Stimulated activated CD4-positive, alpha-beta T cell treated with anti-CD3 and anti-CD28 coated beads, Interleukin-4, amount 100 ng/mL, for 48 hours (primary cell): ENCODE measurements around the gene ELFN1.

ENCODE experiments used
- DNase-seq, 2 donors: peaks; one replicate each; pipeline ENCODE4 v3.0.0-alpha.2; 2020; ENCODE audit warnings: low read depth in 2 of 2

The ELFN1 gene

DNA sequence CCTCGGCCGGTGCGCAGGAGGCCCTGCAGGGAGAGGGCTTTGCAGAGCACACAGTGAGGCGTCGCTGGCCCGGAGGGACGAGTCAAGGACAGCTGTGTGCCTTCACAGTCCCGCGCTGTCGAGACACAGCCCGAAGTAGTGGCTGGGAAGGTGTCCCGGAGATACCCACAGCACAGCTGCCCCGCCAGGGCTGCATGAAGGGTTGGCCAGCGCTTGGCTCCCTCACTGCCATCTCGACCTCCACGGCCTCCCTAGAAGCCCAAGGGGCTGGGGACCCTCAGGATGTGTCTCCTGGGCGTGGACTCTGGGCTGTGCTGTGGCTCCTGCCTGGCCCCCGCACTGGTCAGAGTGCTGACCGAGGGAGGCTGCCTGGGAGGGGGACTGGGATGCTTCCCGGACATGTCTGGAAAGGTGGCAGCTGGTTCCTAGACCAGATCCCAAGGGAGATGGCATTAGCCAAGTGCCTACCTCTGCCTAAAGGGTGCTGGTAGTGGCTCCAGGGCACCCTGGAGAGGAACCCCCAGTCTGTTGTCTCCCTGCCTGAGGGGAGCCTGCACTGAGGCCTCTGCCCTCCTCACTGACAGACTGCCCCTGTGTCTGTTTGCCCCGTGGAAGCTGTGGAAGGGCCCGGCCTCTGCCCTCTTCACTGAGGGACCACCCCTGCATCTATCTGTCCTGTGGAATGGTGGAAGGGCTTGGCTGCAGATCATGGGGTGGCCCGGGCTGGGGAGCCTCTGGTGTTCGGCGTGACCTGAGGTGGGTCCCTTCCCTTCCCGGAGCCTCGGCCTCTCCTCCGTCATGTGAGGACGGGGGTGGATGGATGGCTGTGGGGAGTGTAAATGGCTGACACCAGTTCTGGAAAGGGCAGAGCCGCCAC, 5.8 kb downstream of the ELFN1 start:
- no peak for DNase-seq

DNA sequence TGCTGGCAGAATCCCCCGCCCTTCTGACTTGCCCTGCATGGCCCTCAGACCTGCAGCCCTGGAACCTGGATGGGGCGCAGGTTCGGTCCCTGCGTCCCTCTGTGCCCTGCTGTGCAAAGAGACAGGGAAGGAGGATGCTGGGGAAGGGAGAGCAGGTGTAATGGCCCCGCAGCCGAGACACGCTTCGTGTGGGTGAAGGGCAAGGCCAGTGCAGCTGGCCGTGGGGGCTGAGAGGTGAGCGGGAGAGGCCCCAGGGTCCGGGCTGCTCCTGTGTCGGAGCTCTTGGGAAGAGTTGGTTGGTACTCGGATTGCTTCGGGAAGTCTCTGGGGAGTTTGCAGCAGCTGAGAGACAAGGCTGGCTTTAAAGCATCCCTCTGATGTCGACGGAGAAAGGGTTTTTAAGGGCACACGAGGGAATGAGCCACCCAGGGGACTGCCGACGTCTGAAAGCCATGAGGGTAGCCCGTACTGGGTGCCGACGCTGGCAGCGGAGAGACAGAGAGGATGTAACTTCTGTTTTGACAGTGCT, 6.5 kb downstream of the ELFN1 start:
- DNase-seq = no peak

DNA sequence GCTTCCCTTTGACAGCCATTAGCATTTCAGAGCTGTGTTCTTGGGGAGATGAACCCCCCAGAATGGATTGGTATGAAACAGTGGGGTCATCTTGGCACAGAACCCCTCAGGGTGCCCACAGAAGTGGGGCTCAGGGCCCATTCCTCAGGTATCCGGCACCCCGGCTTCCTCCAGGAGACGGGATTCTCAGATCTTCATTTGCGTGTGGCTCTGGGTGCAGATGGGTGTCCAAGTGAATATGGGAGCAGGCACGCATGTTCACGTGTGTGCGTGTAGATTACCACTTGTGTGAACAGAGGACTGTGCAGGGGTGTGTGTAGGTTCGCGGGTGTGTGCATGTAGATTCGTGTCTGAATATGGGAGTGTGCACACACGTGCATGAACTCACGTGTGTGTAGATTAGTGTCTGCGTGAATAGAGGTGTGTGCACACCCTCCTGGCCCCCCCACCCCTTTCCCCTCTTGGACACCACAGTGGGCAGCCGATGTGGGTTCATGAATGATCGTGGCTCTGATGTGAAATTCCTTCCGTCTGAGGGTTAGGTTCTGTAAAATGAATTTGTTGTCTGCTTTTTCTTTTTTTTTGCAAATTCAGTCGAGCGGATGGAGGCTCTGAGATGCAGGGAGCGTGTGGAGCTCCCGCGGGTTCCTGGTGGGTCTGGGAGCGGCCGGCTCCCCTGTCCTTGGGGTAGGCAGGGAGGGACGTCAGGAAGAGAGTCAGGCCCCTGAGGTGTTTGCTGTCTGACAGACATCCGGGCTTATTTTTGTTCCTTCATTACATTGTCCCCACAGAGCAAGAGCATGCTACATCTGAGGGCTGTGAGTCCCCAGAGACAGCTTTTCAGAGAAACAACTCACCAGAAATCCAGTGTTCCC, 7.4 kb downstream of the ELFN1 start:
- no peak for DNase-seq

DNA sequence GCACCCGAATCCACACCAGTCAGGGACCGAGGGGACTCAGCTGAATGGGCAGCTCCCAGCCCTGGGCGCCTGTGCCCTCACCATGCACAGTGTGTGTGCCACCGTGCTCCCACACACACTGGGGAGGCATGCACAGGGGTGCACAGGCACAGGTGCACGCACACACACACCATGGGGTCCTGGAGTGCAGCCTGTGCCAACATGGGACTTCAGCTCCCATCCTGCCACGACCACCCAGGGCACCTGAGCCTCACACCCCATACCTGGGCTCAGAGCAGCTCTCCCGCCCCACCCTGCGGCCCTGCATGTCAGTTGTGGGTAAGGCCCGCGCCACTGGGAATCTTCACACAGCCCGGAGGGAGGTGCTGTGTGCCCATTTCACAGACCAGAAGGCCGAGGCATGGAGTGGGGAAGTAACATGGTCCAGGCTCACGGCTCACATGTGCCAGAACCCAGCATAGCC, 8.0 kb downstream of the ELFN1 start:
- DNase-seq = no peak

DNA sequence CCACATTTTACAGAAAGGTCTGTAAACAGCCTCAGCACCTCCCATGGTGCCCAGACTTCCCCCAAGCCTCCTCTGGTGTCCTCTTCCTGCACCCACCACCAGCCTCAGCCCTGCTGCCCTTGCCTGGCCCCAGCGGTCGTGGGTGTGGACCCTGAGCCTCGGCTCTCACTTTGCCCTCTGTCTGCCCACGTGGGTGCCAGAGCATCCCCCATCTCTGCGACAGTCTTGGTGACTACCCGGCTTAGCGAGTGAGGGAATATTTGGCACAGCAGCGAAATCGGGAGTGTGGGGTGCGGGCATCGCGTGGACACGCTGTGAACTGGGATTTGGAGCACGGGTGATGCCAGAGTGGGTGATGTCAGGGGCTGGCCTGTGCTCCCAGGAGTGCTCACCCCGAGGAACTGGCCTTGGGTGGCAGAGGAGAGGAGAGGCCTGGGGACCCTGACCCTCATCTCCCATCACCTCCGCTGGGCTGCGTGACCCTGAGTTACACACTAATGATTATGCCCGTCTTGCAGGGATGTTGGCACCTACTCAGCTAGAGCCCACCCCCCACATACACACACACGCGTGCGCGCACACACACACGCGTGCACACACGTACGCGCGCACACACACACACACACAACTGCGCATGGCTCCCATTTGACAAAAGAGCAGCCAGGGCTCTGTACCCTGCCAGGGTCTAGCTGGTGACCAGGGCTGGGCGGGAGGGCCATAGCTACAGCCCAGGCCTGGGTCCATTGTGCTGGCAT, 8.7 kb downstream of the ELFN1 start:
- DNase-seq = no peak

DNA sequence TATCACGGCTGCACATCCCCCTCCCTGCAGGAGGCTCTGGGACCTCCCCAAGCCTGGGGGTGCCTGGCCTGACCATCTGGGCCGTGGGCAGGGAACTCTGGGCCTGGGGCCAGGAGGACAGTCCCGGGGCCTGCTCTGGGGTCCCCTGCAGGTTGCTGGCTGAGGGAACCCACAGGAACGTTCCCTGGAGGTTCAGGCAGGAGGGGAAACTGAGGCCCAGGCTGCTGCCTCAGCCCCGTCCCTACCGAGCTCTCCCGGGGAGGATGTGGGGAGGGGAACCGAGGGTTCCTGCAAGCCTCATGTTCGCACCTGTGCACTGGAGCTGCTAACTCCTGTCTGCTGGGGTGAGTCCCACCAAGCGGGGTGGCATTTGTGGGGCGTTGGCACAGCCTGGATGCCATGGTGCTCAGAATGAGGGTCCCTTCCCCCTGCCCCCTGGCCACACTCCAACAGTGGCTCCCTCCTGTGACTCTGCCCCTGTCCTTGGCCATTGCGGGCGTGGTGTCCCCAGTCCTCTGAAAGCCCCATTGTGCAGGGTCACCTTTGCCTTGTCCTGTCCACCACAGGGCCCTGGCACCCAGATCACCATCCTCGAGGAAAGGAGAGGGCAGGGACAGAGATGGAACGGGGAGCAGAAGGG, 9.4 kb downstream of the ELFN1 start:
- no peak for DNase-seq

DNA sequence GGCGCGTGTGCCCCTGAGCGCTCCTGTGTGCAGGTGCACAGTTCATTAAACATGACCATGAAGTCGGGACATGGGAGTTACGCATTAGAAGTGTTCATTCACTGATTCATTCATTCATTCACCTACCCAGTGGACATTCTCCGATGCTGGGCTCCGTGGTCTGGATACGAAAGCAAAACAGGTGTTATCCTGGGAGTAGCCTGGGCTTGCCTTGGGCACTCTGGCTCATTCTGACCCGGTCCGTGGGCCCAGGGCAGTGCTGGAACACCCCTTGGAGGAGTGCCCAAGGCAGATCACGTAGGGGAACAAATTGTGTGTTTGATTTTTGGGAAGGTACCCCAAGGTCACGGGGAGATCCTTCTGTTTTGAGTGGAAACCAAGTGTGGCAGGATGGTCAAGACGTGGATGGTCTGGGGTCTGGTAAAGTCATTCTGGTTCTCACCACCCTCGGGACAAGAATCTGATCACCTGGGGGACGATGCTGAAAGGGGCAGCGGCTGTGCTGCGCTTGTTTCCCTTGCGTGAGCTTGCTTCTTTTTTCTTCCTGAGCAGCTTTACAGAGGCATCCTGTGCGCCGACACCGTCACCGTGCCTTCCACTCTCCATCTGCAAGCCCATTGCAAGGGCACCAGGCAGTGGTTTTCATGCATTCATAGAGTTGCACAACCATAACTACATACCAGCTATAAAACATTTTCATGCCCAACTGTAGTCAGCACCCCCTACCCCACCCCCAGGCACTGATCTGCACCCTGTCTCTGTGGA, 10.1 kb downstream of the ELFN1 start:
- DNase-seq = no peak

DNA sequence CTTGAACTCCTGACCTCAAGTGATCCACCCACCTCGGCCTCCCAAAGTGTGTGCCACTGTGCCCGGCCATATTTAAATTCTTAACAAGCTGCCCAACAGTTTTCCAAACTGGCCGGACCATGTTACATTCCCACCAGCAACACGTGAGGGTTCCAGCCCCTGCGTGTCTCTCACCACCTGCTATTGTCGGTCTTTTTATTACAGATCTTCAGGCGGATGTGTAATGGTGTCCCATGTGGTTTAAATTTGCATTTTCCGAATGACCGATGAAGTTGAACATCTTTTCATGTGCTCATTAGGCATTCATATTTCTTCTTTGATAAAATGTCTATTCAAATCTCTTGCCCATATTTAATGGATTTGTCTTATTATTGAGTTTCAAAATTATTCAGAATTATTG, 11.5 kb downstream of the ELFN1 start:
- no peak for DNase-seq

DNA sequence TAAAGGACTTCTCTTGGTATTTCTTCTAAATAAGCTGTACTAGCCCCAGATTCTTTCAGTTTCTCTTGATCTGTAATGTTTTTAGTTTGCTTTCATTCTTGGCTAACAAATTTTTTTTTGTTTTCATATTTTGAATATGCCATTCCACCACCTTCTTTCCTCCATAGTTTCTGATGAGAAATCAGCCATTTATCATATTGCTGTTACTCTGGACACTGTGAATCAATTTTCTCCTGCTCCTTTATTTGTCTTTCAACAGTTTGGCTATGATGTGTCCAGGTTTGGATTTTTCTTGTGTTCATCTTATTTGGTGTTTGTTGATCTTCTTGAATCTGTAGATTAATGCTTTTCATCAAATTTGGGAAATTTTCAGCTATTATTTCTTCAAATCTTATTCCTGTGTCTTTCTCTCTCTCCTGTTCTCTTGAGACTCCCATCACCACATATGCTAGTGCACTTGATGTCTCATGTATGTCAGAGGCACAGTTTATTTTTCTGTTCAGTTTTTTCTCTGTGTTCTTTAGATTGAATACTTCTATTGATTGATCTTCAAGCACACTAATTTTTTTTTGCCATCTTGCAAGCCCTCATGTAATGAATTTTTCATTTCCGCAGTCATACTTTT, 15.0 kb downstream of the ELFN1 start:
- DNase-seq = no peak

DNA sequence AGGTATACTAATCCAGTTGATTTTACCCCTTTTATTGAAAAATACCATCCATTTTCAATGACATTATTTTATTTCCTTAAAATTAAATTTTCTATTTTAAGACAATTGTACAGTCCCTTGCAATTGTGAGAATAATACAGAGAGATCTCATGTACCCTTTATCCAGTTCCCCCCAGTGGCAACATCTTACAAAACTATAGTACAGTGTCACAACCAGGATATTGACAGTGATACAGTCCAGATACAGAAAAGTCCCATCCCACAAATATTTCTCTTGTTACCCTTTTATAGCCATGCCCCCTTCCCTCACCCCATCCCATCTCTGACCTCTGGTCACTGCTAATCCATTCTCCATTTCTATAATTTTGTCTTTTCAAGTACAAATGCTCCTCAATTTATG, 18.5 kb downstream of the ELFN1 start:
- no peak for DNase-seq

DNA sequence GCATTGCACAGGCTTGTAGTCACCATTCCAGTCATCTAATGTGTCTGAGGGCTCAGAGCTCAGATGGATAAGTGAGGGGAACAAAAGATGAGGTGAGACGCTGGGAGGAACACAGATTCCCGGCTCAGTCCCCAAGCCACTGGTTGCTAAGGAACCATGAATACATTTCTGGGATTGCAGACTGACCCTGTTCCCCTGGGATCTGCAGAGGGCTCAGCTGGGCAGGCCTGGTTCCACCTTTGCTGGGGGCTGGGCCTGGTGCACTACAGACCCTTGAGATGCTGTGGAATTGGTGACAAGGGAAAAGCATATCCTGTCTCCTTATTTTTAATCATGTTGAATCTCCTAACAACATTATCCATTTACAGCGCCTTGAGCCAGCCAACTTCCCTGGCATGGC, 19.2 kb downstream of the ELFN1 start:
- no peak for DNase-seq

DNA sequence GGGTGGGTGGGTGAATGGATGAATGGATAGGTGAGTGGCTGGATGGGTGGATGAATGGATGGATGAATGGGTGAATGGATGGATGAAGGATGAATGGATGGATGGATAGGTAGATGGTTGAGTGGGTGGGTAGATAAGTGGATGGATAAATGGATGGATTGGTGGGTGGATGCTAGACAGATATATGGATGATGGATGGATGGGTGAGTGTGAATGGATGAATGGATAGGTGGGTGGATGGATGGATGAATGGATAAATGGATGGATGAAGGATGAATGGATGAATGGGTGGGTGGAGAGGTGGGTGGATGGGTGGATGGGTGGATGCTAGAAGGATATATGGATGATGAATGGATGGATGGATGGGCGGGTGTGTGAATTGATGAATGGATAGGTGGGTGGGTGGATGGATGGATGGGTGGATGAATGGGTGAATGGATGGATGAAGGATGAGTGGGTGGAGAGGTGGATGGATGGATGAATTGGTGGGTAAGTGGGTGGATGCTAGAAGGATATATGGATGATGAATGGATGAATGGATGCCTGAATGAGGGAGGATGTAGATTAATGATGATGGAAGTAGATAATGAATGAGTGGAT, 20.4 kb downstream of the ELFN1 start:
- DNase-seq = no peak

DNA sequence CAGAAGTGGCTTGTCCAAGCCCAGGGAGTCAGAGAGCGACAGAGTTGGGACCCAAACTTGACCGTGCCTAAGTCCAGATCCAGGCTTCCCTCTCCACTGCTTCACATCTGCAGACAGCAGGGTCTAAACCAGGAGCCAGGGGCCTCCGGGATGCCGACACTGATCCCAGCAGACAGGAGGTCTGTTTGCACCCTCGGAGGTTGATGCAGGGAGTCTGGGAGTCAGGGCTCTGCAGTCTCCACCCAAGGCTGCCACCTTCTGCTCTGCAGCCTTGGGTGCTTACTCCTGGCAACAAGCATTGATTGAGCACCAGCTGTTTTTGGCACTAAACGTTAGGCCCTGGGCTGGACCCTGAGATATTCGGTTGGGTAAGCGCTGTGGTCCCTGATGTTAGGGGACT, 21.0 kb downstream of the ELFN1 start:
- no peak for DNase-seq

DNA sequence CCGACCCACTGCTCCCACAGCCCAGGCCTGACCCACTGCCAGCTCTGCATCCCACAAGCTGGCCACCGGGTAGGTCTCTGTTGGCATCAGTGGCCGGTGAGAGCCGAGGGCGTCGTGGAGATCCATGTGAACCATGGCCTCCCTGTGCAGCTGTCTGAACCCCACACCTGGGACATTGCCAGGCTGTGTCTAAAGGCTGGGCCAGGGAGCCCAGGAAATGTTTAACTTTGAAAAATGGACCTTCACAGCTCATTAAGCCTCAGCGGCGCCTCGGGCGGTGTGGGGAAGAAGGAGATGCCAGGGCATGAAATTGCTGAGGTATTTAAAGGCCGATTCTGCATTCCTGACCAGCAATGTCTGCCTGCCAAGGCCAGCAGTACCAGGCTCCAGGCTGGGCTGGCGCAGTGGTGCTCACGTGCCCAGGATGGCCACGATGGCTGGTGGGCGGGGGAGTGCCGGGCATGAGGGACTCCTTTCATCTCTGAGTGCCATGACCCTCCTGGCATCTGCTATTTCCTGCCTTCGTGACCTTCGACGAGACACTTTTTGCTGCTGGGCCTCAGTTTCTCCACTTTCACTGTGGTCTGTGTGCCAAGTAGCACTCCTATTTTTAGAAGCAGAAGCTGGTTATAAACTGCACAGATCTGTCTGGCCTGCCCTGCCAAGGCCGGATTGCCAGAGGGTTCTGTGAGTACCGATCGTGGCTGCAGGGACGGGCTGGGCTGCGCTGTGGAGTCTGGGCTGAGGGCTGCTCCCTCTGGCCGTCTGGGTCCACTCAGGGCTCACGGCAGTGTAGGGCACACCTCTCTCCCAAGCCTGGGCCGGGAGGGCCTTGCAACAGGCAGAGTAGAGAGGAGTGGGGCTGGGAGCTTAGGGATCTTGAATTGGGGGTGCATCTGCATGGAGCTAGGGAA, 21.8 kb downstream of the ELFN1 start:
- no peak for DNase-seq

DNA sequence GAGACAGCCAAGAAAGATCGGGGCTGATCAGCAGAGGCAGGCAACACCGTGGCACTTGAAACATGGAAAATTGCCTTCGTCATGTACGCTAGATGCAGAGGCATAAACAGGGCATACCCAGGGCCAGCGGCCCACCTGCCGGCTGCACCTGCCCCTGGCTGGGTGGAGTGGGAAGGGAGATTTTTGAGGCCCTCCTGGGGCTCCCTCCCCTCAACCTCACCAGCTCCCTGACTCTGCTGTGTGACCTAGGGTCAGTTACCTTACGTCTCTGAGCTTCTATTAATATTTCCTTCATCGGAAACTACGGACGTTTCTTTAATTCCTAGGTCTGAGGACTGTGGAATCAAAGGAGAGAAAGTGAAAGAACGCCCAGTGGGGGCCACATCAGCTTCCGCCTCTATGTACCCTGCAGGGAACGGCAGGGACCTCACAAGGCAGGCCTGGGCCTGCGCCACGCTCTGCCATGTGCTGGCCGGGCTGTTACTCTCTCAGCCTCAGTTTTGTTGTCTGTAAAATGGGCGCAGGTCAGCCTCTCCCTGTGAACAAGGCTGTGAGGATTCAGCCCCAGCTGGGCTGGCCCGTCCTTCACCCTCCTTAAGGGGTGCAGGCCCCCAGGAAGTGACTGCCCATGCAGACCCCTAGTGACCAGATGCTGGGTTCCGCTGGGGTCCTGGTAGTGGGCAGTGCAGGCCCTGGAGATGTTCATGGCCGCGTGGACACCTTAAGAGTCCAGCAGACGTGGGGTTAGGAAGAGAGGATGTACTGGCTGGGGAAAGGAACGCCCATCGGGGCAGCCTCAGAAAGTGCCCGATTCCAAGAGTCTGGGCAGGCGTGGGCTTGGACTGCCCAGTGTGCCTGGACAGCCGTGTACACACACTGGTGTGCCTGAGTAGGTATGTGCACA, 22.7 kb downstream of the ELFN1 start:
- DNase-seq = no peak

DNA sequence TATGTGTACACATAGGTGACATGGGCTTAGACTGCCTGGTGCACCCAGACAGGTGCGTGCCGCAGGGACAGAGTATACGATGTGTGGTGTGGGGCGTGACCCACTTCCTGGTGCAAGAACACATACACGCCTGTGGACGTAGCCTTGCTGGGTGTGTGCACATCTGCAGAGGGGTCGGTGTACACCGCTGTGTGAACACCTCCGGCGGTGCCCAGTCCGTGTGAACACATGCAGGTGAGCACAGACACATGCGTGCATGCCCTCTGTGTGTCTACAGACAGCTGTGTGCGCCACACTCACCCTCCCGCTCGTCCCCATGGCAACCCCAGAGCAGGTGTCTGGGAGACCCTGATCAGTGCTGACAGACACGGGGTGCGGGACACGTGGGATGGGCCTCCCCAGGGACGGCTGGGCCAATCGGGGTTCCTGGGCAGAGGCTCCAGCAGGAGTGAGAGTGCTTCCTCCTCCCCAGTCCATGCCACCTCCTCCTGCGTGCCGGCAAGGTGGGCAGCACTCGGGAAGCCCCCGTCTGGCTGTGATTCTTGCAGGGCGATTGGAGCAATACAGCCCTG, 23.4 kb downstream of the ELFN1 start:
- no peak for DNase-seq

DNA sequence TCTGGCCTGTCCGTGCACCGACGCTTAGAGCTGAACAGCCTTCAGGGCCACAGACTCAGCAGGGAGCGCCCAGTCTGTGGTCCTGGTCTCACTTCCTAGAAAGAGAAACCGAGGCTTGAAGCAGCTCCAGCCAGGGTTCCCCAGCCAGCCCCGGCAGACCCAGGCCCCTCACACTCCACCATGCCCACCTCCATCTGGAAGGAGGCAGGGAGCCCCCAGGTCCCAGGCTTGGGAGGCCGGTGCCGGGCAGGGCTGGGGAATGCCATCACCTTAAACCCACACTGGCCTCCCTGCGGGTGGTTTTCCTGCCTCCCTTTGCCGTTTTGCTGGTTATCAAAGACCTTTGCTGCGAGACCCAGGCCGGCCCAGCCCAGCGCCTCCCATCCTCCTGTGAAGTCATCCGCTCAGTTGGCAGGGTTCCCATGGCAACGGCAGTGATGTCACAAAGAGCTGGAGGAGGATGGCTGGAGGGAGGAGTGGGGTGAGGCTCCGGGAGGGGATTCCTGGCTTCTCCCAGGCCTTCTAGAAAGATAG, 24.0 kb downstream of the ELFN1 start:
- DNase-seq = no peak
